HG03571 (cell line): ENCODE data around the gene SNAPC2.
"Not testable (repeated sequence)": the region's sequence is repeated elsewhere in the genome, so short reads cannot be mapped to it uniquely, and the experiment has no call there.

Source experiments
- ATAC-seq: cut with Tn5 transposase; IDR thresholded peaks from one replicate; pipeline ENCODE4 v1.9.1; 2021; ENCODE audit not compliant: unreplicated experiment

SNAPC2 gene

DNA sequence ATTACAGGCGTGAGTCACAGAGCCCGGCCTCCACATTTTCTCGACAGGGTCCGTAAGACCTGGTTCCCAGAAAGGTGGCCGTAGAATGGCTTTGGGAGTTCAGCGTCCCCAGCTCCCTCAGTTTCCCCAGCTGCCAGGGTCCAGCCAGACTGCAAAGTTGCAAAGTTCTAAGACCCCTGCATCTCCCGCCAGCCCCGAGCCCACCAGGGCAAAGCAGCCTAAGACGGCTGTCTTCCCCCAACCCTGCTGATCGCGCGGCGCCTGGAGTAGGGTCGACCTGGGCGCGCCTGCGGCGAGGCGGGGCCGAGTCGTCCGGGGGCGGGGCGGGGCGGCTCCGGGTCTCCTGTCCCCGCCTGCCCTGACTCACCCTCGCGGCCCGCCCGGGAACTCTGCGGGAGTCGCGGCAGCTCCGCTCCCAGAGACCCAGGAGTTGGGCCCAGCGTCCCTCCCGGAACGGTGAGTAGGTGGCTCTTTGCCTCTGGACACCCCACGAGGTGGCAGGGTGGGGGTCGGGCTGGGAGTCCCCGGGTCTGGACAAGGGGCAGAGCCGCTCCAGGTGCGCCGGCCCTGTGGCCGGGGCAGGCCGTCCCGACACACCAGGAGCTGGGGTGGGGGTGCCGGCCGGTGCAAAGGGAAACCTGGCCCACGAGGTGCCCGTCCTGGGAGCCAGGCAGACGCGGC, 31.9 kb upstream of the SNAPC2 start, which contains the start of gene LRRC8E:
Gene LRRC8E (plus strand): TSS at position 366 of the 681 bp plus-strand sequence. CDS start 7,094 bp downstream, outside the sequence.
- no peak for ATAC-seq

- no peak for ATAC-seq
These were observed 31.3 kb upstream of the SNAPC2 start for GRCh38 chr19:7888826-7889217.

GRCh38 chr19:7893362-7894101, 26.6 kb upstream of the SNAPC2 start:
- ATAC-seq: not testable (repeated sequence)

DNA sequence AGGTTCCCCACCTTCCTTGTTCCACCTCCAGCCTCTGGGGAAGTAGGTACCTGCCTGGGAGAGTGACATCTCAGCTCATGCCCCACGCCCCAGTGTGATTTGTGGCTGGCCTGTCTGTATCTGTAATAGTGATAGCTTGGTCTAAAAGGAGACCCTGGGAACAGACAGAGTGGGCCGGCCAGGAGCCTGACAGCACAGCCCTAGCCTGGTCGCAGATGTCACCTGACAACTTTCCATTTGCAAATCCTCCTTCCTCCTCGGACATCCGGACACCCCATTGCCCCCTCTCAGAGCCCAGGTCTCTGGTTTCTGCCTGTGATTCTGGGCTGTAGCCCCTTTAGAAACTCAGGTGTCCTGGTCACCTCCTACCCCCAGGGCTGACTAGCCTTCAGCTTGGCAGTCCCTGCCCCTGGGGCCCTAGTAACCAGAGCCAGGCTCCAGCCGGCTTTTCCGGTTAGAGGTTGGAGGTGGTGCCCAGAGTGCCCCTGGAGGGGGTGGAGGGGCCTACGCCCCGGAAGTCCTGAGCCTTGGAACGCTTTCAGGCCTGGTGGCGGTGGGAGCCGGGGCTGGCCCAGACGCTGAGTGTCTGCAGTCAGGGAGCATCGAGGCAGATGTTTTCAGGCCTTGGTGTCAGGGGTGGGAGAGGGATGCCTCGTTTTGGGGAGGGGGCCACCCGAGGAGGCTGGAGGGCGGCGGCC, 25.4 kb upstream of the SNAPC2 start:
- ATAC-seq: no peak

GRCh38 chr19:7895565-7895964, 24.6 kb upstream of the SNAPC2 start:
- no peak for ATAC-seq

DNA sequence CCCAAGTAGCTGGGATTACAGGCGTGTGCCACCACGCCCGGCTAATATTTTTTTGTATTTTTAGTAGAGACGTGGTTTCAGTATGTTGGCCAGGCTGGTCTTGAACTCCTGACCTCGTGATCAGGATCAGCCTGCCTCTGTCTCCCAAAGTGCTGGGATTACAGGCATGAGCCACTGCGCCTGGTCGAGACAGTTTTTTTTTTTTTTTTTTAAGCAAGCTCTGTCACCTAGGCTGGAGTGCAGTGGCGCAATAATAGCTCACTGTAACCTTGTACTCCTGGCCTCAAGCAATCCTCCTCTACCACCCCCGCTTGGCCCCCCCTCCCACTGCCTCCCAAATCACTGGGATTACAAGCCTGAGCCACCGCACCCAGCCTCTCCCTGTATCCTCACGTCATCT, 22.8 kb upstream of the SNAPC2 start:
- ATAC-seq: no peak

DNA sequence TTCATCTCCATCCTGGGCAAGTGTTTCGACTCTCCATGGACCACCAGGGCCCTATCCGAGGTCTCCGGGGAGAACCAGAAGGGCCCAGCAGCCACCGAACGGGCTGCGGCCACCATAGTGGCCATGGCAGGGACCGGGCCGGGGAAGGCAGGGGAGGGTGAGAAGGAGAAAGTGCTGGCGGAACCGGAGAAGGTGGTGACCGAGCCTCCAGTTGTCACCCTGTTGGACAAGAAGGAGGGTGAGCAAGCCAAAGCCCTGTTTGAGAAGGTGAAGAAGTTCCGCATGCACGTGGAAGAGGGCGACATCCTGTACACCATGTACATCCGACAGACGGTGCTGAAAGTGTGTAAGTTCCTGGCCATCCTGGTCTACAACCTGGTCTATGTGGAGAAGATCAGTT, 21.2 kb upstream of the SNAPC2 start:
- no peak for ATAC-seq

- no peak for ATAC-seq
These were observed 20.3 kb upstream of the SNAPC2 start for GRCh38 chr19:7899751-7900378.

GRCh38 chr19:7900401-7900870, 19.7 kb upstream of the SNAPC2 start:
- ATAC-seq: no peak

DNA sequence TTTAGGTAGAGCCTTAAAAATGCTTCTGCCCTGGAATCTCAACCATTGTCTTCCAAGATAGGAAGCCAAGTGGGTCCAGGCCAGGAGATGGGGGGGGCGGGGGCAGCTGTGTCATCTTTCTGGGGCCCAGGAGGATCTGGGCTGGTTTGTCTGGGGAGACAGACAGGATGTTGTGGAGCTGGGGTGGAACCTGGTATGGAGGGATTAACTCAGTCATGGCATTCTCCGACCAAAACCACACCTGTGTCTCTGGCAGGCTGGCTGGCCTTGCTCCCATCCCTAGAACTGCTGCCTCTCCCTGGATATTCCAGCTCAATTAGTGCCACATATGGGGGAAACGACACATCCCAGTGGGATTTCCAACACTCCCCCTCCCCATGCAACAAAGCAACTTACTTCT, 19.2 kb upstream of the SNAPC2 start:
- ATAC-seq: no peak

- no peak for ATAC-seq
These were observed 18.8 kb upstream of the SNAPC2 start for GRCh38 chr19:7901337-7901736.

- peak; percentile 4 for ATAC-seq
These were observed 17.3 kb upstream of the SNAPC2 start for GRCh38 chr19:7902796-7903243.

GRCh38 chr19:7903244-7904073, 16.7 kb upstream of the SNAPC2 start, which contains the start of gene MAP2K7:
MAP2K7 (plus strand) TSS chr19:7903877; CDS start chr19:7903945, 68 bp downstream.
- ATAC-seq: peak; percentile 74

- peak; percentile 27 for ATAC-seq
These were observed 15.8 kb upstream of the SNAPC2 start for GRCh38 chr19:7904074-7905020.

- ATAC-seq: no peak
These were observed 14.9 kb upstream of the SNAPC2 start for GRCh38 chr19:7905268-7905667.

- no peak for ATAC-seq
These were observed 14.3 kb upstream of the SNAPC2 start for GRCh38 chr19:7905859-7906258.

DNA sequence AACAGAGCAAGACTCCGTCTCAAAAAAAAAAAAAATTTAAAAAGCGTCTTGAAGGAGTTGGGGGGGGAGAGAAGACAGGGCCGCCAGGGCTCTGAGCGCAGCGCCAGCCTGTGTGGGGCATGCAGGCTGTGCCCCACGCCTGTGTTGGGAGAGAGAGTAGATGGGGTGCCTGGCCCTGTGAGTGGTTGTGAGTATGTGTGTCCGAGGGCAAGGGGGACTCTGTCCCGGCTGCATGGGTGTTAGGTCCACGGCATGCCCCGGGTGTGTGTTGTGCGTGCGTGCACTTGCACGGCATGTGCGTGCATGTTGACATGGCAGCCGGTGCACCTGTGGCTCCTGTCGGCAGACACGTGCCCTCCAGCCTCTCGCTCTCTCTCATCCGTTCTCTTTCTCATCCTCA, 13.0 kb upstream of the SNAPC2 start:
- ATAC-seq: no peak

- ATAC-seq: no peak
These were observed 12.6 kb upstream of the SNAPC2 start for GRCh38 chr19:7907544-7907943.

DNA sequence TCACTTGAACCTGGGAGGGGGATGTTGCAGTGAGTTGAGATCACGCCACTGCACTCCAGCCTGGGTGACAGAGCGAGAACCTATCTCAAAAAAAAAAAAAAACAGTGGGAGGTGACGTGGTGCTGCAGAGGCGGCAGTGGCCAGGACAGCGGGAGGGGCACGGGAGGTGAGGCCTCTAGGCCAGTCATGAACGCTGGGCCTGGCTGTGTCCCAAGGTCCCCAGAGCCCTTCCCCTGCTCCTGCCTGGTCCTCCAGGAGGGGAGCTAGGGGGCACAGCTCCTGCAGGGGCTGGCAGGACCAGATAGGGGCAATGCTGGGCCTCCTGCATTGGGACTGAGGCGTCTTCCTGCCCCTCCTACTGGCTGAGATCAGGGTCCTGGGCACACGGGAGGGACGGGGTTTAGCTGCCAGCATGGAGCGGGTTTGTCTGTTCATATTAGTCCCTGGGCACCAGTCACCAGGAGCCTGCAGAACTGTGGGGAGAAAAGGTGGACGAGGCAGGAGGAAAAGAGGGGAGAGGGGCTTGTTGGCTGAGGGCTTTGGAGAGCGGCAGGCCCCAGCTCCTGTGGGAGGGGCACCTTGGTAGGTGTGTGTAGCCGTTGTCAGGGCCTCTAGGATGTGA, 11.9 kb upstream of the SNAPC2 start:
- ATAC-seq: no peak
